ENCODE results near the gene PTPN11. TPM values are rescaled to one million over a fixed set of nuclear protein-coding genes. Genes with fewer than 3 reads are reported as not detected.

The PTPN11 gene
- total and polyA plus RNA-seq, 2 experiments from 2014 or later = 87.0 to 94.7 TPM

GRCh38 chr12:112393328-112393727, 25.4 kb upstream of the PTPN11 start (continued):
- TF ChIP-seq ETS1 (IDR thresholded peaks at IDR 0.05) (no peak), NANOG (IDR thresholded peaks at IDR 0.05; ENCODE audit: borderline replicate concordance) (no peak), POLR2AphosphoS5 (IDR thresholded peaks at IDR 0.05; ENCODE audit: low read depth) (no peak), EZH2 (IDR thresholded peaks at IDR 0.05; ENCODE audit: low read depth, unreplicated experiment) (no peak), JUNB (IDR thresholded peaks at IDR 0.05; ENCODE audit: unreplicated experiment) (no peak)

- Mint-ChIP-seq H3K4me3 (no peak overlapping the region), H3K36me3 (ENCODE audit: low read depth) (peaks cover 31% of the 10 kb centered on the region), H3K9me3 (peaks cover 4% of the 10 kb centered on the region; the same call in 1 of the 3 replicates), H3K27ac (no peak overlapping the region), H3K27me3 (ENCODE audit: insufficient read depth, low read depth, poor library complexity) (peaks cover 8% of the 10 kb centered on the region), H3K4me1 (no peaks in the 10 kb centered on the region)
- Histone ChIP-seq H4K20me1 (replicated peaks; ENCODE audit: insufficient read depth) (peaks cover 17% of the 10 kb centered on the region; the same call in 1 of the 2 replicates), H3K4me2 (no peak overlapping the region), H3K4me3 (no peak overlapping the region), H3K9me2 (ENCODE audit: insufficient read depth) (no peaks in the 10 kb centered on the region), H3K27me3 (ENCODE audit: insufficient read depth) (no peaks in the 10 kb centered on the region), H3K4me1 (ENCODE audit: insufficient read depth) (no peaks in the 10 kb centered on the region), H3K79me2 (replicated peaks; ENCODE audit: insufficient read depth) (no peaks in the 10 kb centered on the region), H2AFZ (no peak overlapping the region), H3K36me3 (ENCODE audit: insufficient read depth) (peaks cover 18% of the 10 kb centered on the region), H3F3A (replicated peaks; ENCODE audit: low read depth) (peaks cover 28% of the 10 kb centered on the region), H3K27ac (ENCODE audit: low read depth) (no peak overlapping the region)
- DNase-seq (ENCODE audit: low spot score) = no peak
- ATAC-seq = no peak
- TF ChIP-seq REST (IDR thresholded peaks at IDR 0.05; ENCODE audit: unreplicated experiment) = no peak
- TF ChIP-seq CTCF (conservative IDR thresholded peaks at IDR 0.05; ENCODE audit: low read depth in 2 of 2) = no peak
- no peak for TF ChIP-seq EZH2 (IDR thresholded peaks at IDR 0.05; ENCODE audit: low read depth, unreplicated experiment)
- TF ChIP-seq ZNF114 (CRISPR knock-in tag; IDR thresholded peaks at IDR 0.05) = no peak
- no peak for TF ChIP-seq NANOG (IDR thresholded peaks at IDR 0.05; ENCODE audit: borderline replicate concordance)
- TF ChIP-seq JUNB (IDR thresholded peaks at IDR 0.05; ENCODE audit: unreplicated experiment) = no peak
- no peak for TF ChIP-seq EZH2phosphoT487 (IDR thresholded peaks at IDR 0.05; ENCODE audit: unreplicated experiment)
- no peak for TF ChIP-seq ETS1 (IDR thresholded peaks at IDR 0.05)
- TF ChIP-seq ZNF462 (CRISPR knock-in tag; IDR thresholded peaks at IDR 0.05) = no peak
- no peak for TF ChIP-seq POLR2AphosphoS5 (IDR thresholded peaks at IDR 0.05; ENCODE audit: low read depth)
- TF ChIP-seq ZNF331 (CRISPR knock-in tag; IDR thresholded peaks at IDR 0.05; ENCODE audit: low read depth) = no peak
These were observed 17.7 kb upstream of the PTPN11 start for GRCh38 chr12:112401054-112401453.
